HEK293 (cell line): ENCODE measurements around the gene GCSAM.

Source experiments
- FEZF1 ChIP-seq: fragments of 450-650 bp; formaldehyde crosslinking; IDR thresholded peaks from 2 replicates; pipeline ENCODE4 v1.5.1; 2016; ENCODE audit warnings: missing biosample characterization, missing genetic modification characterization
- KLF10 ChIP-seq: fragments of 450-650 bp; IDR thresholded peaks from 2 replicates; pipeline ENCODE4 v1.5.1; 2018; ENCODE audit warnings: missing biosample characterization, mild to moderate bottlenecking, missing genetic modification characterization
- PRDM1 ChIP-seq: fragments of 450-650 bp; formaldehyde crosslinking; IDR thresholded peaks from 2 replicates; pipeline ENCODE4; 2016; ENCODE audit warnings: missing biosample characterization, missing genetic modification characterization
- PRDM10 ChIP-seq: fragments of 450-650 bp; formaldehyde crosslinking; IDR thresholded peaks from 2 replicates; pipeline ENCODE4 v1.5.1; 2016; ENCODE audit warnings: missing biosample characterization, missing genetic modification characterization
- REST ChIP-seq: fragments of 450-650 bp; formaldehyde crosslinking; IDR thresholded peaks from 2 replicates; pipeline ENCODE4 v1.5.1; 2016; ENCODE audit warnings: missing biosample characterization, missing genetic modification characterization
- SCRT1 ChIP-seq: fragments of 450-650 bp; formaldehyde crosslinking; IDR thresholded peaks from 2 replicates; pipeline ENCODE4 v1.5.1; 2016; ENCODE audit warnings: missing biosample characterization, missing genetic modification characterization, borderline replicate concordance
- SP7 ChIP-seq: fragments of 450-650 bp; formaldehyde crosslinking; IDR thresholded peaks from 2 replicates; pipeline ENCODE4 v1.5.1; 2016; ENCODE audit warnings: missing biosample characterization, missing genetic modification characterization
- TSHZ1 ChIP-seq: fragments of 450-650 bp; formaldehyde crosslinking; IDR thresholded peaks from 2 replicates; pipeline ENCODE4 v1.5.1; 2016; ENCODE audit warnings: missing biosample characterization, missing genetic modification characterization, borderline replicate concordance
- WT1 ChIP-seq: fragments of 450-650 bp; formaldehyde crosslinking; IDR thresholded peaks from 2 replicates; pipeline ENCODE4 v1.5.1; 2016; ENCODE audit warnings: missing biosample characterization, missing genetic modification characterization
- ZBTB20 ChIP-seq: fragments of 450-650 bp; formaldehyde crosslinking; IDR thresholded peaks from 2 replicates; pipeline ENCODE4 v1.5.1; 2016; ENCODE audit warnings: missing biosample characterization, missing genetic modification characterization
- ZBTB48 ChIP-seq: fragments of 450-650 bp; formaldehyde crosslinking; IDR thresholded peaks from 2 replicates; pipeline ENCODE4 v1.5.1; 2016; ENCODE audit warnings: missing biosample characterization, missing genetic modification characterization
- ZEB2 ChIP-seq: fragments of 450-650 bp; formaldehyde crosslinking; IDR thresholded peaks from 2 replicates; pipeline ENCODE4 v1.5.1; 2016; ENCODE audit warnings: missing biosample characterization, missing genetic modification characterization
- ZFP3 ChIP-seq: fragments of 450-650 bp; formaldehyde crosslinking; IDR thresholded peaks from 2 replicates; pipeline ENCODE4 v1.5.1; 2016; ENCODE audit warnings: low read depth, missing biosample characterization, missing genetic modification characterization
- ZNF133 ChIP-seq: fragments of 450-650 bp; formaldehyde crosslinking; IDR thresholded peaks from 2 replicates; pipeline ENCODE4 v1.5.1; 2016; ENCODE audit warnings: missing biosample characterization, missing genetic modification characterization
- ZNF146 ChIP-seq: fragments of 450-650 bp; formaldehyde crosslinking; IDR thresholded peaks from 2 replicates; pipeline ENCODE4 v1.5.1; 2016; ENCODE audit warnings: missing biosample characterization, missing genetic modification characterization
- ZNF2 ChIP-seq: fragments of 450-650 bp; formaldehyde crosslinking; IDR thresholded peaks from 2 replicates; pipeline ENCODE4 v1.5.1; 2016; ENCODE audit warnings: missing biosample characterization, missing genetic modification characterization
- ZNF221 ChIP-seq: fragments of 450-650 bp; formaldehyde crosslinking; IDR thresholded peaks from 2 replicates; pipeline ENCODE4 v1.5.1; 2017; ENCODE audit warnings: missing biosample characterization, missing genetic modification characterization, borderline replicate concordance
- ZNF26 ChIP-seq: fragments of 450-650 bp; formaldehyde crosslinking; IDR thresholded peaks from 2 replicates; pipeline ENCODE4 v1.5.1; 2016; ENCODE audit warnings: missing biosample characterization, missing genetic modification characterization
- ZNF398 ChIP-seq: fragments of 450-650 bp; formaldehyde crosslinking; IDR thresholded peaks from 2 replicates; pipeline ENCODE4 v1.5.1; 2017; ENCODE audit warnings: missing biosample characterization, missing genetic modification characterization
- ZNF529 ChIP-seq: fragments of 450-650 bp; formaldehyde crosslinking; IDR thresholded peaks from 2 replicates; pipeline ENCODE4 v1.5.1; 2017; ENCODE audit warnings: missing genetic modification characterization, missing biosample characterization; ENCODE audit not compliant: insufficient replicate concordance
- ZNF660 ChIP-seq: fragments of 450-650 bp; IDR thresholded peaks from 2 replicates; pipeline ENCODE4 v1.5.1; 2018; ENCODE audit warnings: missing biosample characterization, mild to moderate bottlenecking, missing genetic modification characterization
- ZNF707 ChIP-seq: fragments of 450-650 bp; formaldehyde crosslinking; IDR thresholded peaks from 2 replicates; pipeline ENCODE4 v1.5.1; 2016; ENCODE audit warnings: missing biosample characterization, missing genetic modification characterization
- ZNF768 ChIP-seq: fragments of 450-650 bp; formaldehyde crosslinking; IDR thresholded peaks from 2 replicates; pipeline ENCODE4 v1.5.1; 2018; ENCODE audit warnings: missing biosample characterization, mild to moderate bottlenecking, missing genetic modification characterization
- TF ChIP-seq, protein P1 (sequence below): fragments of 450-650 bp; formaldehyde crosslinking; IDR thresholded peaks from 2 replicates; pipeline ENCODE4 v1.5.1; 2016; ENCODE audit warnings: missing biosample characterization, missing genetic modification characterization

The GCSAM gene

DNA sequence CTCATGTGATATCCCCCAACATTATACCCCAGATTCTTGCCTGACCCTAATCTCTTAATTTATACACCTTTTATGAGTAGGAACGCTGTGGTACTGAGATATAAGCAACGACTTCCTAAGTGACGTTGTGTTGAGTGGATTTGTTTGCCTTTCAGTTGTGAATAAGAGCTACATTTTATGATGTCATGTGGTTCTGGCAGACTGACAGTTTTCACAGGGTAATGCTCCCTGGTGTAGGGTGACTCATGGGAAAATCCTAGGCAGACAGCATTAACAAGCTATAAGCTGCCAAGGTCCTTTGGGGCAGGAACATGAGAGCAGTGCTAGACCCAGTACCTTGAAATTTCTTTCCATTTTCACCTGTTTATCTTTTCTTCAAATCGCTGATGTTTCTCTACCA, 35.7 kb downstream of the GCSAM start (continued):
- no peak for TF ChIP-seq ZNF398 (tag by site-specific recombination)
- TF ChIP-seq ZNF529 (tag by site-specific recombination): no peak
- no peak for TF ChIP-seq ZNF146
- peak; percentile 75 for TF ChIP-seq SP7 (tag by site-specific recombination)
- TF ChIP-seq ZNF768 (tag by site-specific recombination): no peak
- peak; percentile 66 for TF ChIP-seq FEZF1
- TF ChIP-seq REST: no peak
- TF ChIP-seq ZFP3 (tag by site-specific recombination): no peak
- no peak for TF ChIP-seq ZBTB20 (tag by site-specific recombination)
- TF ChIP-seq KLF10 (tag by site-specific recombination): peak; percentile 52; the same call in 1 of the 2 replicates
- TF ChIP-seq, protein P1, sequence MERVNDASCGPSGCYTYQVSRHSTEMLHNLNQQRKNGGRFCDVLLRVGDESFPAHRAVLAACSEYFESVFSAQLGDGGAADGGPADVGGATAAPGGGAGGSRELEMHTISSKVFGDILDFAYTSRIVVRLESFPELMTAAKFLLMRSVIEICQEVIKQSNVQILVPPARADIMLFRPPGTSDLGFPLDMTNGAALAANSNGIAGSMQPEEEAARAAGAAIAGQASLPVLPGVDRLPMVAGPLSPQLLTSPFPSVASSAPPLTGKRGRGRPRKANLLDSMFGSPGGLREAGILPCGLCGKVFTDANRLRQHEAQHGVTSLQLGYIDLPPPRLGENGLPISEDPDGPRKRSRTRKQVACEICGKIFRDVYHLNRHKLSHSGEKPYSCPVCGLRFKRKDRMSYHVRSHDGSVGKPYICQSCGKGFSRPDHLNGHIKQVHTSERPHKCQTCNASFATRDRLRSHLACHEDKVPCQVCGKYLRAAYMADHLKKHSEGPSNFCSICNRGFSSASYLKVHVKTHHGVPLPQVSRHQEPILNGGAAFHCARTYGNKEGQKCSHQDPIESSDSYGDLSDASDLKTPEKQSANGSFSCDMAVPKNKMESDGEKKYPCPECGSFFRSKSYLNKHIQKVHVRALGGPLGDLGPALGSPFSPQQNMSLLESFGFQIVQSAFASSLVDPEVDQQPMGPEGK: no peak
- no peak for TF ChIP-seq ZNF133 (tag by site-specific recombination)
- peak; percentile 74 for TF ChIP-seq PRDM10
- TF ChIP-seq ZNF2 (tag by site-specific recombination): 0 out of 2 replicates have a peak, but pooled peaks have one; percentile 16
- 0 out of 2 replicates have a peak, but pooled peaks have one; percentile 39 for TF ChIP-seq TSHZ1
- no peak for TF ChIP-seq ZNF26 (tag by site-specific recombination)
- 0 out of 2 replicates have a peak, but pooled peaks have one; percentile 24 for TF ChIP-seq PRDM1
- 0 out of 2 replicates have a peak, but pooled peaks have one; percentile 27 for TF ChIP-seq ZNF660 (tag by site-specific recombination)
- TF ChIP-seq WT1 (tag by site-specific recombination): no peak
- no peak for TF ChIP-seq ZNF707 (tag by site-specific recombination)
- TF ChIP-seq SCRT1 (tag by site-specific recombination): no peak
- no peak for TF ChIP-seq ZBTB48 (tag by site-specific recombination)
- TF ChIP-seq ZNF221 (tag by site-specific recombination): no peak
- TF ChIP-seq ZEB2: peak; percentile 88
